Ecto neural progenitor cell (in vitro differentiated cells): ENCODE results near the gene PTPN14.
"Not testable (repeated sequence)": the region's sequence is repeated elsewhere in the genome, so short reads cannot be mapped to it uniquely, and the experiment has no call there.

Experiments
- DNase-seq: peaks from one replicate; pipeline ENCODE4 v3.0.0-alpha.2; 2018; ENCODE audit warnings: low spot score

The PTPN14 gene

DNA sequence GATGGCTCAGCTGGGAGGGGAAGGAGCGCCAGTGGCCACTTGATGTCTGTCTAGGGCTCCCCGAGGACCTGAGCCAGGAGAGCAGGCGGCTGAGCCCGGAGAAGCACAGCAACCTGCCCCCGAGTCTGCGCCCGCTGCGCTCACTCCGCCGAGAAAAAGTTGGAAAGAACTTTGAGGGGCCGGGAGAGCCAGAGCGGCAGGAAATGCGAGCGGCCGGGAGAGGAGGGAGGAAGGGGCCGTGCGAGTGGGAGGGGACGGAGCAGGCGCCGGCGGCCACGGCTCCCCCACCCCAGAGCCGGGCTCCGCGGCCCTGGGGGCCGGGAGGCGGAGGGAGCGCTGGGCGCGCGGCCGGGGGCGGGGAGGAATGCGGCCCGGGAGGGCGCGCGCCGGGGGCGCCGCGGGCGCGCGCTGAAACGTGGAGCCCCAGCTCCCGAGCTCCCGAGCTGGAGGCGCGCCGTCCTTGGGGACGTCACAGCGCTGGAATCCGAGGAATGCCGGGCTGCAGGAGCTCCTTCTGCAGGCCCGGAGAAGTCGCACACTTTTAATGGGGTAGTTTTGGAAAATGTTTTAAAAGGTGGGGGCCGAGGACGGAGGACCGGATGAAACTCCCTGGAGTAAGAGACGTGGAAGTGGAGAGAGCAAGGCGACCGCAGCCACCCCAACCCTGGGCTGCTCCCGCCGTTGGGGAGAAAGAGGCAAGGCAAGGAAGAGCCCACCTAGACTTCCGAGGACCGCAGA, at the start of gene PTPN14:
TSS of gene PTPN14 (minus strand) at position 167 of the 738 bp plus-strand sequence. CDS start 86,799 bp downstream, outside the sequence.
- DNase-seq, result peak; percentile 94

DNA sequence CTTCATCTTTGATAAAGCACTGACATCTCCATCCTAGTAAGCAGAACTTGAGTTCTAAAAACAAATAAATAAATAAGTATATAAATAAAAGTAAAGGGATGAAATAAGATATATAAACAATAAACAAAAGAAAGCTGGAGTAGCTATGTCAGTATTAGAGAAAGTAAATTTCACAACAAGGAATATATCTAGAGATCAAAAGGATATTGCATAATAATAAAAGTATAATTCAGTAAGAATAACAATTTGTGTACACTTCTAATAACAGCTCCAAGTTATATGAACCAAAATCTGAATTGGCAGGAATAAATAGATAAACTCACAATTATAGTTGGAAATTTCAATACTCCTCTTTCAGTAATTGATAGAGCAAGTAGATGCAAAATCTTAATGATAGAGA, 41.8 kb upstream of the PTPN14 start:
- no peak for DNase-seq

DNA sequence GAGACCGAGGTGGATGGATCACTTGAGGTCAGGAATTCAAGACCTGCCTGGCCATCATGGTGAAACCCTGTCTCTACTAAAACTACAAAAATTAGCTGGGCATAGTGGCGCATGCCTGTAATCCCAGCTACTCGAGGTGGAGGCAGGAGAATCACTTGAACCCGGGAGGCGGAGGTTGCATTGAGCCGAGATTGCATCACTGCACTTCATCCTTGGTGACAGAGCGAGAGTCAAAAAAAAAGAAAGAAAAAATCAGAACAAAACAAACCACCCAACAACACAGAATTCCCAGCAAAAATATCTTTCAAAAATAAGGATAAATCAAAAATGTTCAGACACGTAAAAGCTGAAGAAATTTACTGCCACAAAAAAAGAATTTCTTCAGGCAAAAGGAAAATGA, 40.5 kb upstream of the PTPN14 start:
- DNase-seq, result not testable (repeated sequence)

DNA sequence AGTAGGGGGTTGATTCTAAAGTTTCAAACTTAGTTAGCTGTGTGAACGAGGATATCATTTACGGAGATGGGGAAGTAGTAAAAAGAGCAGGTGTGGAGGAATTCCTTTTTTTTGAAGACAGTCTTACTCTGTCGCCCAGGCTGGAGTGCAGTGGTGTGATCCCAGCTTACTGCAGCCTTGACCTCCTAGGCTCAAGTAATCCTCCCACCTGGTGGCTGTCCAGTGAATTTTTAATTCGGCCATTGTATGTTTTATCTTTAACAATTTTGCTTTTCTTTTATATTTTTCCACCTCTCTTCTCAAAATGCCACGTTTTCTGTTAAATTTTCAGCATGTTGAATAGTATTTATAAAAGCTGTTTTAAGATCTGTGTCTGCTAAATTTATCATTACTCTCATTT, 39.3 kb upstream of the PTPN14 start:
- DNase-seq, result no peak

DNA sequence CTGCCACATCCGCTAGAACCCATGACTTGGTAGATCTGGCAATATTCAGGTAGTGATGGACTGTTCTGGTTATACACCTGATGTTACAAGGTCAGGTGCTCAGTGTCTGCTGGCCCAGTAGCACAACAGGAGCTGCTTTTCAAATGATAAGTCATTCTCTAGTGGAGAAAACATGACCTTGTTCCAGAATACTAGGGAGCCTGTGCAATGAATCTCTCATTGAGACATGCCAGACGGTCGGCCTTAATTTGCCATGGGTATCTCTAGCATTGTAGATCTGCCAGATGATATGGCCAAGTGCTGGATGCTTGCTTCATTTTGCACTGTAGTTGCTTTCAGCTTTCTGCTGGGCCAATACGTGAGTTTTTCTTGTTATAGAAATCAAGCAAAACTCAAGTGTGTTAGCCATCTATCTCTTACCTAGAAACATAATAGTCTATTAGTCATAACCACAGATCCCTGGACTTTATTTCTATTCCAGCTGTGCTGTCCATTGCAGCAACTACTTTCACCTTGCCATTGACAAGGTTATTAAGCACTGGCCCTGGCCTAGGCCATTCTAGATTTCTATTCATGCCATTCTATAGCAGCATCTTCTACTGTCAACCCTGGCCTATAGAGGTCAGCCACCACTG, 37.7 kb upstream of the PTPN14 start:
- DNase-seq, result no peak

DNA sequence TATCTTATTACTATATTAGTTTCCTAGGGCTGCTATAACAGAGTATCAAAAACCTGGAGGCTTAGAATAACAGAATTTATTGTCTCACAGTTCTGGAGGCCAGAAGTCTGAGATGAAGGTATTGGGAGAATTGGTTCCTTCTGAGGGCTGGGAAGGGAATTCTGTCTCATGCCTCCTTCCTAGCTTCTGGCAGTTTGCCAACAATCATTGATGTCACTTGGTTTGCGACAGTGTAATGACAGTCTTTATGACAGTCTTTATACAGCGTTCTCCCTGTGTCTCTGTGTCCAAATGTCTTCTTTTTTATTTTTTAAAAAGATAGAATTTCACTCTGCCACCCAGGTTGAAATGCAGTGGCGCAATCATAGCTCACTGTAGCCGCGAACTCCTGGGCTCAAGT, 35.8 kb upstream of the PTPN14 start:
- no peak for DNase-seq

DNA sequence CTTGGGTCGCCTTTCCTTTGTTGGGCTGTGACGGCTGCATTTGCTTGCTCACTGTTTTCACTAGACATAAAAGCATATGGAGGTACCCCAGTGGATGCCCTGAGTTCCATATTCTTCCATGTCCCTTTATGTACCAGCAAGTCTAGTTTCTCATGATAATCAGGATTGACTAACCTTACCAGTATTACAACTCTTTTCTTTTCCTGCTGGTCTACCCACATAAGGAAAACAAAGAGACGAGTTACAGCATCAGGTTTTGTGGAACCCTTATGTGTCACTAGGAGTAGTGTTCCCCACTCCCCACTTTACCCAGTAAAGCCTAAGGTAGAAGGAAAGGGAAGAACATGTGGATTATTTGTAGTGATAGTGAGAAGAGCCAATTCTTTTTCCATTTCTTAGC, 35.2 kb upstream of the PTPN14 start:
- DNase-seq, result no peak

DNA sequence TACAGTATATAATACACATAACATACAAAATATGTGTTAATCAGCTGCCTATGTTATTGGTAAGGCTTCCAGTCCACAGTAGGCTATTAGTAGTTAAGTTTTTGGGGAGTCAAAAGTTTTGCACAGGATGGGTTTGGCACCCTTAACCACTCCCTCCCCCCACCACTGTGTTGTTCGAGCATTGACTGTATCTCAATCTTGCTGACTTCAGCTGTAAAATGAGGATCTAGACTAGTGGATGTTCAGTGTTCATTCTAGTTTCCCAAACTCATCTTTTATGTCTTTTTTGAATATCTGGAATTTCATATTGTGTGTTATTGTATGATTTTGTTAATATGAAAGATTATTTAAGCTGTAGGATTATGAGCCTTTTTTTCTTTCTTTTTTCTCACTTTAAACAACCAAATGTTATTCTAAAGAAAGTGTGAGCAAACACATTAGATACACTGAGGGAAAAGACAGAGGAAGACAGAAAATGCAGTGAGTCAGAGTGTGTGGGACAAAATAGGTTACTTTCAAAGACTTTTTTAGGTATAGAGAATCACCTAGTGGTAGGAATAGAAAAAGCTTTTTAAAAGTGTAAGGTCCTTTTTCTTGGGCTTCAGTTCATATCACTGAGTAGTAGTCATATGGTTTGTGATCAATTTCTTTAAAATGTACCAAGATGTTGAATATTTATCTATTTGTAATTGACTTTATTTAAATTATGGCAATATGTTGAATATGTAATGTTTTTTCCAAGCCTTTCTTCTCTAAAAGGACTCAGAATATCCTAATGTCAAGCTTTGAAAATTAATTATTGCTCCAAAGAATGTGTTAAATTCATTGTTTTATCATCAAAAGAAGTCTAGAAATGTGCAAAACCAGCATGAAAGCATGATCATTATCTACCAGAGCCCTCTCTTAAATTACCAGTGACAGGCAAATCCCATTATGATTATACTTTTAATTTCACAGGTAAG, 33.7 kb upstream of the PTPN14 start:
- no peak for DNase-seq

DNA sequence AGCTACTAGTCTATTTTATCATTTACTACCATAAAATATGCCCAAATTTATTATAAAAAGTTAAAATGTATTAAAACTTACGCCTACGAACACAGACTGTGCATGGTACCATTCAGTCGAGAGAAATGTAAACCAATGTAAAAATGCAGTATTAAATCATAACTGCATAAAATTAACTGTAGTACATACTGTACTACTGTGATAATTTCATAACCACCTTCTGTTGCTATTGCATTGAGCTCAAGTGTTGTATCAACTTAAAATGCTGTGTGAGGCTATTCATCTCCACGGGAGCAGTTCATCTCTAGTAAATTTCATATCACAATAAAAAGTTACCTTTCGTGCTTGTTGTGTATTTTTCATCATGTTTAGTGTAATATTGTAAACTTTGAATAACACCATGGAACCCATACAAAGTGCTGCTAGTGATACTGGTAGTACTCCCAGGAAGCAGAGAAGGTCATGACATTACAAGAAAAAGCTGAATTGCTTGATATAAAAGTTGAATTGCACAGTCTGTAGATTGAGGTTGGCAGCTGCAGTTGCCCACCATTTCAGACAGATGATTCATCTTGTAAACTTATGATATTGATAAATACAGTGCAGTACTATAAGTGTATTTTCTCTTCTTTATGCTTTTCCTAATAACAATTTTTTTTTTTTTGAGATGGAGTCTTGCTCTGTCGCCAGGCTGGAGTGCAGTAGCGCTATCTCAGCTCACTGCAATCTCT, 32.6 kb upstream of the PTPN14 start:
- DNase-seq, result no peak

DNA sequence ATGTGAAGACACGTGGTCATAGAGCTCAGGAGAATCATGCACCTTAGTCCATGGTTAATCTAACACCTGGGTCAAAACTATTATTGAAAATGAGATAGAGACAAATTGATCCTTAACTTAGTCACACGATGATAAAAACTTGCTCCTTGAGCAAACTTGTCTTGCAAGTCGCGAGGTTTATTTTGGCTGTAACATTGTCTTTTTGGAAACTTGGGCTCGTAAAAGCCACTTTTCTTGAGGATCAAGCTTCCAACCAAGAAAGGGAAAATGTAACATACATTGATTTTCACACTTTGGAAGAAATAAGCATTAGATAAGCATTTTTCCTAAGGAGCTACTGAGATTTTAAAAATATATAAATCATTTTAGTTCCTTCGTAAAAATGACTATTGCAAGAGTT, 31.7 kb upstream of the PTPN14 start:
- DNase-seq, result no peak

DNA sequence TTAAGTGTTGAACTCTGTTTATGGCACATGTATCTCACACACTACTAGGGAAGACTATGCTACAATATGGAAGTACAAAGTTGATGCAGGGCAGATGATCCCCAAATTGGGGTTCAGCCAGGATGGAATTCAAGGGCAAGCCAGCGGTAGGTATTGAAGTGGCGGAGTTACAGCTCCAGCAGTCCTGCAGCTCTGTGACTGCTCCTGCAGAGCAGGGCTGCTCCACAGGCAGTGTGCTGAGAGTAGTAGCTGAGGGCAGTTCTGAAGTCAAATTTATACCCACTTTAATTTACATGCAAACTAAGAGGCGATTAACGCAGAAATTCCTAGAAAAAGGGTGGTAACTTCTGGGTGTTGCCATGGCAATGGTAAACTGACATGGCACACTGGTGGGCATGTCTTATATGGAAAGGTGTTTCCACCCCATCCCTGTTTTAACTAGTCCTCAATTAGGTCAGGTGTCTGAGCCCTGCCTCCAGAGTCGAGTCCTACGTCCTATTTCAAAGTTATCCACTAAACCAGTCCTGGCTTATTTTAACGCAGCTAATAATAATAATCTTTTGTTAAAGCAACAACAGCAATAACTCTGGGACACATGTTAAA, 31.0 kb upstream of the PTPN14 start:
- no peak for DNase-seq

DNA sequence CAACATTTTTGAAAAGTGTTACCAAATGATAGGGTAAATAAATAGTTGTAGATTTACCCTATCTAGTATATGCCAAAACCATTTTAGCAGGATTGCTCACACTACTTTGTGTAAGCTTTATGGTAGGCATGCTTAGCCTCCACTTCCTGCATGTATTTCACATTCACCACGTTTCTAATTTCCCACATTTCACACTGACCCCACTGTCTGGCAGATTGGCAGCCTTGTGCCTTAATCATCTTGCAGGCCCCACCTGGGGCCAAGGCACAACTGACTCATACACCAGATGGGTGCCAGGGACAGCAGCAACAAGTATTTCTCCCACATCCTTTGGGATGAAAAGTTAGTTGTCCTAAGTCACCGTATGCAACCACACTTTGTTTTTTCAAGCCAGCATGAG, 30.4 kb upstream of the PTPN14 start:
- DNase-seq, result no peak

DNA sequence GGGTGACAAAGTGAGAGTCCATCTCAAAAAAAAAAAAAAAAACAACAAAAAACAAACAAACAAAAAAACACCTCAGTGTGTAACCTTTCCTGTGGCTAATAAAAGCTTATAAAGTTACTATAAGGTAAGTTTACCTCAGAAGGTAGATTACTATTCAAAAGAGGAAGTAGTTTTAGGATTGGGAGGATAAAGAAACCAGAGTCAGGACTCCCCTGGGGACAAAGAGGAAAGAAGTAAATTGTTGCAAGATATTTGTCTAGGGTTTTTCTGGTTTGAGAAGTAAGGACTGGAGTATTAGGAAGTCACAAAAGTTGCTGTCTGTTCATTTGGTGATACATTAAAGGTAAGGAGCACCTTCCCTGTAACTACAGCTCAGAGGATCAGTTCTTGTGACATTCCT, 27.8 kb upstream of the PTPN14 start:
- no peak for DNase-seq

DNA sequence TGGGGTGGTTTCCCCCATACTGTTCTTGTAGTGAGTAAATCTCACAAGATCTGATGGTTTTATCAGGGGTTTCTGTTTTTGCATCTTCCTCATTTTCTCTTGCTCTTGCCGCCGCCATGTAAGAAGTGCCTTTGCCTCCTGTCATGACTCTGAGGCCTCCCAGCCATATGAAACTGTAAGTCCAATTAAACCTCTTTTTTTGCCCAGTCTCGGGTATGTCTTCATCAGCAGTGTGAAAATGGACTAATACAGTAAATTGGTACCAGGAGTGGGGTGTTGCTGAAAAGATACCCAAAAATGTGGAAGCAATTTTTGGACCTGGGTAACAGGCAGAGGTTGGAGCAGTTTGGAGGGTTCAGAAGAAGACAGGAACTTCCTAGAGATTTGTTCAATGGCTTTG, 24.7 kb upstream of the PTPN14 start:
- not testable (repeated sequence) for DNase-seq

DNA sequence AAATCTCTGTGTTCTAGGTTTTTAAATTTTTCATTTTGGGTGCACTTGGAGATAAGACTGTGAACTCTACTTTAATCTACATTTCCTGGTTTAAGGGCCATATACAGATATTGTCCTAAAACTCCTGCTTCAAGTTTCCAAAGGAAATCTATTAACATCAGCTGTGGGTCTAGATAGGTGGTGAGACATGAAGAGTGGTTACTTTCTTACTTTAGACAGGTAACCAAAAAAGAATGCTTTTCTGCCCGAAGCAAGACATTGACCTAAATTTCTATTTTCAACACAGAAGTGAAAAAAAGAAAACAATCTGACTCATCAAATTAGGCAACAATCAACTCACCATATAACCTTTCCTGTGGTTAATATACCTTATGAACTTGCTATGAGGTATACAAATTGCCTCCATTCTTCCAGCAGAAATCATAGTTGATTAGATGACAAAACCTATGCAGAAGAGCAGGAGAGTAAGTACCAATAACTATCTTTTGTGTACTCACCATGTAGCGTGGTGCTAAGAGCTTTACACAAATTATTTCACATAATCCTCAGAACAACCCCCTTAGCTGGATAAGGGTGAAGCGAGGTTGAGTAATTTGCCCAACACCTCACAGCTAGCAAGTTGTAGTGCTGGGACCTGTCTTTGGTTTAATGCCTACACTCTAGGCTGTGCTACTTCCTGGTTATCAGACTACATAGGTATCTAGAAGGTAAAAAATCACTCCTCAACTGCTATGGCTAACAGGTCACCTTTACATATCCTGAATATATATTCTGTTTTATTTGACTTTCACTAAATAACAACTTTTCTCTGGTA, 23.4 kb upstream of the PTPN14 start:
- no peak for DNase-seq

DNA sequence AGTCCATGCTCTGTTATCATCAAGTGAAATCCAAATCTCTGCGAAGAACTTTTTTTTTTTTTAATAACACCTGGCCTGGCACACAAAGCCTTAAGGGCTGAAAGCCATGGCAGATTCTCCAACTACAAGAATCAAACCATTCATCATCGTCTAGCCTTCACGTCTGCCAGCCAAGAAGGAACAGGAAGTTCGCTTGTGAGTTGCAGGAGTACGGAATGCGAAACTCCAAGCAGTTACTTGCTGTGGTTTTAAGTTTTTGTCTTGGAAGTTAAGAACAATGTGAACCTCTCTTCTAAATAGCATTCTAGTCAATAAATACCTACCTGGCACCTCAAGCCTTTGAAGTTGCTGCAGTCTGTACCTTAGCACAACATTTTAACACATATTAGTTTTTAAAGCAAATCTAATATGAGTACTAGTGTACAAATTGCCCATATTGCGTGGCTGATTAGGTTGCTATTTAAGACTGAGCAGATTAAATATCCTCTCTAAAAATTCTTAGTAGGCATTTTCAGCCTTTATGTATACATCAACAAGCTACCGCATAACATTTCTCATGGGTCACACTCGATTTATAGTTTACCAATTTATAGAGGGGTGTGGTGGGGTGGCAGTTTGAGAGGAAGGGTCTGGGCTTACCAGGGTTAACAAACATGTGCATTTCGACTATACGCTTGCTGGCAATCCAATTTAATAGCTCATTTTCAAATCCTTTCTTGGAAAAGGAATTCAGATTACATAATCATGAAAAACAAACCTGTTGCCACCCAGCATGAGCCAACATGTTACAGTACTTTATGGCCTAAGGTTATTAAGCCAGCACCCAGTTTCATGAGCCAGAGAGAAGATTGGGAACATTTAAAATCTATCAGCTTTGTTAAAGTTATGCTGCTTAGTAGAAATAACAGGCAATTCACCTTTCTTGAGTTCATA, 22.2 kb upstream of the PTPN14 start:
- DNase-seq, result no peak

DNA sequence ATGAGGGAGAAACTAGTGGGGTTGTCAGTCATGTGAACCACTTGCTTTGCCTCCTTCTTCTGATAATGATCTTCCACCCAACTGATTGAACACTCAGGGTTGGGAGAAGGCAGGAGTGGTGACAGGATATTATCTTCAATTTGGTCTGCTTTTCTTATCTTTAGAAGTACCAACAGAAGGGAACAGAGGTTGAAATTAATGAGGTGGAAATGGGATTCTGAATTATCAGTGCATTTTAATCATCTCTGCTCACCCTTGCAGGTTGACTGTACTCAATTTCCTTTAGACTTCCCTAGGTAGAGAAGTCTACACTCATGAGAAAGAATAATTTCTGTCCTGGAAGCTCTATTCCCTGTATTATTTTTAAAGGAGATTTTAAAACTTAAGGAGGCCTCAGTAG, 19.9 kb upstream of the PTPN14 start:
- no peak for DNase-seq

DNA sequence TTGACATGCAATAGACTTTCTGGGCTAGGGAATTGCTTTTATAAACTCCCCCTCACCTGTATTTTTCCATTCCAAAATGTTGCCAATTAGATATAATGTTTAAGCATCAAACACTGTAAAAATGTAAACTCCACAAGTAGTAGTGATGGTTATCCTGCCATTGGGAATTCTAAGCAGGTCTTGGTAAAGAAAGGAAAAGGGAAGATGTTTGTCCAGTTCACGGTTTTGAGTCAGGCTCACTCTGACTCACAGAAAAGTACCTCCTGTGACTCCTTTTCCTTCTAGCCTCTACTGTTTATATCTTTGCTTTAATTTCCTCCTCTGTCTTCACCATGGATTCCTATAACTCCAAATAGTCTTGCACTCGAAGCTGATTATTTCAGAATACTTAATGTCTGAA, 19.0 kb upstream of the PTPN14 start:
- DNase-seq, result no peak

DNA sequence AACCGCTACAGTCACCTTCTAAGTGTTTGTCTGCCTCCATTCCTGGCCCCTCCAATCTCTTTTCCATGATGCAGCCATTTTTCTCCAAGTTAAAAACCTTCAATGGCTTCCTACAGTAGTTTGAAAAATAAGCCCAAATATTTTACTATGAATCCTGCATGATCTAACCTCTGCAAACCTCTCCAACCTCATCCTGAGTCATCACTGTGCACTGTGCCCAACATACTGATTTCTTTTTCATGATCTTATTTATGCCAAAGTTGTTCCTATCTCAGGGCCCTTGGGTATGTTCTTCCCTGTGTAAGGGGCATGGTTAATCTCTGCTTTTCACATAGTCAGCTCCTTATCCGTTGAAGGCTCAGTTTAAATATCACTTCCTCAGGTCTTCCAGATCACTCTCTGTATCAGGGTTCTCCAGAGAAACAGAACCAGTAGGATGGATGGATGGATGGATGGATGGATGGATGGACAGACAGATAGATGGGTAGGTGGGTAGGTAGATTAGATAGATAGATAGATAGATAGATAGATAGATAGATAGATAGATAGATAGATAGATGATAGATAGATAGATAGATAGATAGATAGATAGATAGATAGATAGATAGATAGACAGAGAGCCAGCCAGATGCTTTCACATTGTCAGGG, 18.1 kb upstream of the PTPN14 start:
- no peak for DNase-seq
